GM10266 (cell line): ENCODE measurements around the gene EFCAB6.

Source experiments
- DNase-seq: peaks from one replicate; pipeline ENCODE4 v3.0.0; 2012; ENCODE audit errors: extremely low spot score
- CTCF ChIP-seq: IDR thresholded peaks from 2 replicates; pipeline ENCODE4 v1.5.1; 2012; ENCODE audit warnings: mild to moderate bottlenecking, low read depth; ENCODE audit not compliant: control insufficient read depth, insufficient read depth; ENCODE audit errors: missing control alignments

Gene EFCAB6

GRCh38 chr22:43512279-43512678 lies 299.8 kb downstream of the EFCAB6 start:
- TF ChIP-seq CTCF = no peak
- DNase-seq = no peak

DNA sequence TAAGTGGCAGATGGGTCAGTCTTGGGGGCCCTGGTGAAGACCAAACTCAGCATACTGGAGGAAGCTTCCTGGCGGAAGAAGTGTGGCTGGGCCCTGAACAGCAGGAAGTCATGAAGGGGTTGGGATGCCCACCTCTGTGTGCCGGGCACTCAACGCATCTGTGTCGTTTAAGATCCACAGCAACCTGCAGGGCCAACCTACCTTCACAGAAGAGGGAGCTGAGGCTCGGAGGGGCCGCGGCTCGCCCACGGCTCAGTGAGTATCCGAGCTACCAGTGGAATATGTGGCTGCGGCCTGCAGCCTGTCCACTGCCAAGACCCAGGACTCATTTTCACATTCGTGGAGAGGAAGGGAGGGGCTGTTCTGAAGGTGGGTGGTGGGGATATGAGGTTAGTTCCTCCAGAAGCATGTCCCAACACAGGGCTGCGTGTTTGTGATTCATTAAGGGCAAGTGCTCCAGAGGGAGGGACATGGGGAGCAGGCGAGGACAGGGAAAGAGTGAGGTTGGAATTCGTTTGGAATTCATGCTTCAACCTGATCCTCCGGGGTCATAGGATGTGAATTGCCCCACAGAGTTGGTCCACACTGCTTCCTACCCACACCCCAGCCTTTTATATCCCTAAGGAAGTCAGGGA lies 300.7 kb downstream of the EFCAB6 start:
- DNase-seq = no peak
- no peak for TF ChIP-seq CTCF

- DNase-seq = no peak
- no peak for TF ChIP-seq CTCF
Observed at GRCh38 chr22:43510281-43511070, 301.6 kb downstream of the EFCAB6 start.

GRCh38 chr22:43509337-43509736 lies 302.8 kb downstream of the EFCAB6 start:
- TF ChIP-seq CTCF = no peak
- no peak for DNase-seq

GRCh38 chr22:43508489-43508888 lies 303.6 kb downstream of the EFCAB6 start:
- TF ChIP-seq CTCF = no peak
- no peak for DNase-seq

DNA sequence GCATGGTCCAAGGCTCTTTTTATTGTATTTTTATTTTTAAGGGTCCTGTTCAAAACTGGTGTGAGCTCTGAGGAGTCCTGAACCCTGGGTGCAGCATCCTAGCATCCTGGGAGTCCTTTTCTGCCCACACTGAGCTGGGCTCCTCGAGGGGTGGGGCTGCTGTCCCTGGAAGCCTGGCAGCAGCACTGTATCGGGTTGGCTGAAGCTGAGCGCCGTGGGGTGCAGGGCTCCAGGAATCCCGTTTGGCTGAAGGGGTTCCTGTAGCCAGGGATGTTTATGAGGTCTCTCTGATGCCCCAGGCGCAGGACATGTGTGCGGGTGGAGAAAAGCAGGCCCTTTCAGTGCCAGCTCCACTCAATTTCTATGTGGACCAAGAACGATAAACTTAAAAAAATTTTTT lies 304.9 kb downstream of the EFCAB6 start:
- no peak for DNase-seq
- TF ChIP-seq CTCF = no peak

DNA sequence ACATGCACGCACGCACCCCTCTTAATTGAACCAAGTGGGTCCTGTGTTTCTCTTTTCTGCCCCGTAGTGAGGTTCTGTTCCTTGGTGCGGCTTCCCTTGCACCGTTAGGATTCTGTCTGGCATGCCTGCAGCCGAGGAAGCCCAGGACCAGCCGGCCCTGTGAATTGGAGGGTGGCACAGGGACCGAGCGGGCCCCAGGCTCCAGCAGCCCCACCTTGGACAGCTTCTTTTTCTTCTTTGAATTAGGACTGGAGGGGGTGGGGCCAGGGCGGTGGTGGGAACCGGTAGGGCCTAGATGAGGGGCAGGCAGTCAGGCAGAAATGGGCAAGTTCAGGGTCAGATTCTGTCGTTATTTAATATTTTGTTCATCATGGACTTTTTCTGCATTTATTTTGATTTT lies 305.6 kb downstream of the EFCAB6 start:
- DNase-seq = no peak
- no peak for TF ChIP-seq CTCF
